ENCODE results near the gene BMF.

The BMF gene

GRCh38 chr15:40051616-40052415 lies 56.9 kb downstream of the BMF start:
- no peak overlapping the region for H3K27ac ChIP-seq (ENCODE audit: low read depth, low read length)
- H3K27me3 ChIP-seq (ENCODE audit: insufficient read depth, low read length) = no peaks in the 10 kb centered on the region
- no peak overlapping the region for H2AFZ ChIP-seq (ENCODE audit: low read length, unreplicated experiment)
- H3K4me1 ChIP-seq (ENCODE audit: control insufficient read depth, insufficient read depth, low read length, unreplicated experiment) = peaks cover 41% of the 10 kb centered on the region
- no peak overlapping the region for H3K4me3 ChIP-seq (ENCODE audit: low read depth, low read length)
- H3K79me2 ChIP-seq (ENCODE audit: control insufficient read depth, insufficient read depth, low read length, unreplicated experiment) = no peaks in the 10 kb centered on the region
- no peaks in the 10 kb centered on the region for H3K36me3 ChIP-seq (ENCODE audit: insufficient read depth, low read length)

GRCh38 chr15:40050788-40051470 lies 57.8 kb downstream of the BMF start:
- Histone ChIP-seq H3K27ac (ENCODE audit: low read depth, low read length) (no peak overlapping the region), H3K27me3 (ENCODE audit: insufficient read depth, low read length) (no peaks in the 10 kb centered on the region), H3K79me2 (ENCODE audit: control insufficient read depth, insufficient read depth, low read length, unreplicated experiment) (no peaks in the 10 kb centered on the region), H3K4me3 (ENCODE audit: low read depth, low read length) (no peak overlapping the region), H2AFZ (ENCODE audit: low read length, unreplicated experiment) (no peak overlapping the region), H3K4me1 (ENCODE audit: control insufficient read depth, insufficient read depth, low read length, unreplicated experiment) (peaks cover 48% of the 10 kb centered on the region), H3K36me3 (ENCODE audit: insufficient read depth, low read length) (no peaks in the 10 kb centered on the region)

- H3K4me3 ChIP-seq (ENCODE audit: low read depth, low read length) = no peak overlapping the region
- no peaks in the 10 kb centered on the region for H3K36me3 ChIP-seq (ENCODE audit: insufficient read depth, low read length)
- H3K27ac ChIP-seq (ENCODE audit: low read depth, low read length) = no peak overlapping the region
- H2AFZ ChIP-seq (ENCODE audit: low read length, unreplicated experiment) = no peak overlapping the region
- no peaks in the 10 kb centered on the region for H3K79me2 ChIP-seq (ENCODE audit: control insufficient read depth, insufficient read depth, low read length, unreplicated experiment)
- H3K27me3 ChIP-seq (ENCODE audit: insufficient read depth, low read length) = no peaks in the 10 kb centered on the region
- H3K4me1 ChIP-seq (ENCODE audit: control insufficient read depth, insufficient read depth, low read length, unreplicated experiment) = peaks cover 34% of the 10 kb centered on the region
Observed at GRCh38 chr15:40048926-40049475, 59.7 kb downstream of the BMF start.

- H3K79me2 ChIP-seq (ENCODE audit: control insufficient read depth, insufficient read depth, low read length, unreplicated experiment) = no peaks in the 10 kb centered on the region
- H3K4me3 ChIP-seq (ENCODE audit: low read depth, low read length) = no peak overlapping the region
- H3K36me3 ChIP-seq (ENCODE audit: insufficient read depth, low read length) = no peaks in the 10 kb centered on the region
- H3K4me1 ChIP-seq (ENCODE audit: control insufficient read depth, insufficient read depth, low read length, unreplicated experiment) = peaks cover 31% of the 10 kb centered on the region
- no peak overlapping the region for H2AFZ ChIP-seq (ENCODE audit: low read length, unreplicated experiment)
- peak overlapping the region; percentile 84 for H3K27ac ChIP-seq (ENCODE audit: low read depth, low read length)
- H3K27me3 ChIP-seq (ENCODE audit: insufficient read depth, low read length) = no peaks in the 10 kb centered on the region
Observed at GRCh38 chr15:40048211-40048792, 60.4 kb downstream of the BMF start.

GRCh38 chr15:40047415-40048210 lies 61.1 kb downstream of the BMF start:
- no peaks in the 10 kb centered on the region for H3K27me3 ChIP-seq (ENCODE audit: insufficient read depth, low read length)
- H3K79me2 ChIP-seq (ENCODE audit: control insufficient read depth, insufficient read depth, low read length, unreplicated experiment) = no peaks in the 10 kb centered on the region
- peak overlapping the region; percentile 33; the same call in 1 of the 2 replicates for H3K4me3 ChIP-seq (ENCODE audit: low read depth, low read length)
- H2AFZ ChIP-seq (ENCODE audit: low read length, unreplicated experiment) = no peak overlapping the region
- H3K4me1 ChIP-seq (ENCODE audit: control insufficient read depth, insufficient read depth, low read length, unreplicated experiment) = peaks cover 31% of the 10 kb centered on the region
- H3K27ac ChIP-seq (ENCODE audit: low read depth, low read length) = peak overlapping the region; percentile 84
- no peaks in the 10 kb centered on the region for H3K36me3 ChIP-seq (ENCODE audit: insufficient read depth, low read length)

- Histone ChIP-seq H2AFZ (ENCODE audit: low read length, unreplicated experiment) (no peak overlapping the region), H3K4me1 (ENCODE audit: control insufficient read depth, insufficient read depth, low read length, unreplicated experiment) (peaks cover 31% of the 10 kb centered on the region), H3K27ac (ENCODE audit: low read depth, low read length) (peak overlapping the region; percentile 84), H3K27me3 (ENCODE audit: insufficient read depth, low read length) (no peaks in the 10 kb centered on the region), H3K4me3 (ENCODE audit: low read depth, low read length) (peak overlapping the region; percentile 33; the same call in 1 of the 2 replicates), H3K79me2 (ENCODE audit: control insufficient read depth, insufficient read depth, low read length, unreplicated experiment) (no peaks in the 10 kb centered on the region), H3K36me3 (ENCODE audit: insufficient read depth, low read length) (no peaks in the 10 kb centered on the region)
Observed at GRCh38 chr15:40046721-40047414, 61.8 kb downstream of the BMF start.

- H2AFZ ChIP-seq (ENCODE audit: low read length, unreplicated experiment) = no peak overlapping the region
- H3K27me3 ChIP-seq (ENCODE audit: insufficient read depth, low read length) = no peaks in the 10 kb centered on the region
- no peak overlapping the region for H3K27ac ChIP-seq (ENCODE audit: low read depth, low read length)
- H3K79me2 ChIP-seq (ENCODE audit: control insufficient read depth, insufficient read depth, low read length, unreplicated experiment) = peaks cover 6% of the 10 kb centered on the region
- no peak overlapping the region for H3K4me3 ChIP-seq (ENCODE audit: low read depth, low read length)
- H3K36me3 ChIP-seq (ENCODE audit: insufficient read depth, low read length) = no peaks in the 10 kb centered on the region
- peaks cover 31% of the 10 kb centered on the region for H3K4me1 ChIP-seq (ENCODE audit: control insufficient read depth, insufficient read depth, low read length, unreplicated experiment)
Observed at GRCh38 chr15:40045572-40046217, 63.0 kb downstream of the BMF start.

- Histone ChIP-seq H3K36me3 (ENCODE audit: insufficient read depth, low read length) (no peaks in the 10 kb centered on the region), H3K4me3 (ENCODE audit: low read depth, low read length) (peak overlapping the region; percentile 13; the same call in 1 of the 2 replicates), H3K27me3 (ENCODE audit: insufficient read depth, low read length) (no peaks in the 10 kb centered on the region), H3K79me2 (ENCODE audit: control insufficient read depth, insufficient read depth, low read length, unreplicated experiment) (peaks cover 14% of the 10 kb centered on the region), H3K4me1 (ENCODE audit: control insufficient read depth, insufficient read depth, low read length, unreplicated experiment) (peaks cover 37% of the 10 kb centered on the region), H2AFZ (ENCODE audit: low read length, unreplicated experiment) (no peak overlapping the region), H3K27ac (ENCODE audit: low read depth, low read length) (no peak overlapping the region)
Observed at GRCh38 chr15:40044717-40045571, 63.7 kb downstream of the BMF start.
